IPS-18c (cell line): ENCODE measurements around the gene UBE2G1.
"Not testable (repeated sequence)": the region's sequence is repeated elsewhere in the genome, so short reads cannot be mapped to it uniquely, and the experiment has no call there.

ENCODE experiments used
- H3K4me3 ChIP-seq: 2 replicates; pipeline ENCODE4 v1.7.0; 2013; ENCODE audit warnings: low read depth, mild to moderate bottlenecking, low read length, moderate library complexity; ENCODE audit not compliant: insufficient read depth
- H3K9me3 ChIP-seq: one replicate; pipeline ENCODE4 v1.6.1; 2013; ENCODE audit warnings: mild to moderate bottlenecking, low read length, moderate library complexity; ENCODE audit not compliant: control insufficient read depth, insufficient read depth

The UBE2G1 gene

DNA sequence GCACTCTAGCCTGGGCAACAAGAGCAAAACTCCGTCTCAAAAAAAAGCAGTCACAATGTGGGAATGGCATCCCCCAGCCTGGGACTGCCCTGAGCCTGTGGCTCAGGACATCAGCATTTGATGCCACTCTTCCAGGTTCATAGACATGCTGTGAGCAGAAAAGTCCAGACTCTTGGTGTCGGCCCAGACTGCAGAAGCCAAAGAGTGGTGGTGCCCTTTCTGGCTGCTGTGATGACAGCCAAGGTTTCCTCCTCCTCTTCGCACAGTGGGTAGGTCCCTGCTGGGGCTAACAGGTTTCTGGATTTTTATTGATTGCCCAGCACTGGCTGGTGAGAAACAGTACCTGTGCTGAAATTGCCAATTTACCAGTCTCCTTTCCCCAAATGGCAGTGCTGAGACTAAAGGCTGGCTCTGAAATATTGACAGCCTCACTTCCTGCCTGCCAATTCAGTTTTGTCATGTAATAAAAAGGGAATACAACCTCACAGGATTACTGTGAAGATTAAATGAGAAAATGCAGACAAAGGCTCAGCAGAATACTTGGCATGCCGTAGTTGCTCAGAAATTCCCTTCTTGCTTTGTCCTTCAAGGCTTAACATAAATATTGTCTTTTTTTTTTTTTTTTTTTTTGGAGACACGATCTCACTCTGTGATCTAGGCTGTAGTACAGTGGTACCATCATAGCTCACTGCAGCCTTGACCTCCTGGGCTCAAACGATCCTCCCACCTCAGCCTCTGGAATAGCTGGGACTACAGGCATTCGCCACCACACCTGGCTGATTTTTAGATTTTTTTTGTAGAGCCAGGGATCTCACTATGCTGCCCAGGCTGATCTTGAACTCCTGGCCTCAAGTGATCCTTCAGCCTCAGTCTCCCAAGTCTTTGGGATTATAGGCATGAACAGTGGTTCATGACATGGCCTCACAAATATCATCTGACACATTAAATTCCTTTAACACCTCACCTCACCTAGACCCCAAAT lies 15.5 kb upstream of the UBE2G1 start:
- H3K4me3 ChIP-seq: no peak overlapping the region

GRCh38 chr17:4378626-4379025 lies 12.2 kb upstream of the UBE2G1 start:
- Histone ChIP-seq H3K4me3 (no peak overlapping the region), H3K9me3 (peaks cover 4% of the 10 kb centered on the region)

More for the DNA sequence above, 15.5 kb upstream of the UBE2G1 start:
- H3K9me3 ChIP-seq: peaks cover 4% of the 10 kb centered on the region

GRCh38 chr17:4377247-4377646 lies 10.8 kb upstream of the UBE2G1 start:
- H3K4me3 ChIP-seq, H3K9me3 ChIP-seq: not testable (repeated sequence)

DNA sequence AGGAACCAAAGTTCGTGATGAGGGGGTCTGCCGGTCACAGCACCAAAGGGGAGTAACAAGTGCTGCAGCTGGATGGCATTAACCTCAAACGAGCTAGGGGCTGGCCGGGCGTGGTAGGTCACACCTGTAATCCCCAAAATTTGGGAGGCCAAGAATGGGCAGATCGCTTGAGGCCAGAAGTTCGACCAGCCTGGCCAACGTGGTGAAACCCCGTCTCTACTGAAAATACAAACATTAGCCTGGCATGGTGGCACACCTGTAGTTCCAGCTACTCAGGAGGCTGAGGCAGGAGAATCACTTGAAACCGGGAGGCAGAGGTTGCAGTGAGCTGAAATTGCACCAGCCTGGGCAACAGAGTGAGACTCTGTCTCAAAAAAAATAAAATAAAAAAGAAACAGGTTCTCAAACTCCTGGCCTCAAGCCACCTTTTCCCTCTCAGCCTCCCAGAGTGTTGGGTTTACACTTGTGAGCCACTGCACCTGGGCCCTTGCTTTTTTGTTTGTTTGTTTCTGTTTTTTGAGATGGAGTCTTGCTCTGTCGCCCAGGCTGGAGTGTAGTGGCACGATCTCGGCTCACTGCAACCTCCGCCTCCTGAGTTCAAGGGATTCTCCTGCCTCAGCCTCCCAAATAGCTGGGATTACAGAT lies 9.4 kb upstream of the UBE2G1 start:
- not testable (repeated sequence) for H3K4me3 ChIP-seq, H3K9me3 ChIP-seq

DNA sequence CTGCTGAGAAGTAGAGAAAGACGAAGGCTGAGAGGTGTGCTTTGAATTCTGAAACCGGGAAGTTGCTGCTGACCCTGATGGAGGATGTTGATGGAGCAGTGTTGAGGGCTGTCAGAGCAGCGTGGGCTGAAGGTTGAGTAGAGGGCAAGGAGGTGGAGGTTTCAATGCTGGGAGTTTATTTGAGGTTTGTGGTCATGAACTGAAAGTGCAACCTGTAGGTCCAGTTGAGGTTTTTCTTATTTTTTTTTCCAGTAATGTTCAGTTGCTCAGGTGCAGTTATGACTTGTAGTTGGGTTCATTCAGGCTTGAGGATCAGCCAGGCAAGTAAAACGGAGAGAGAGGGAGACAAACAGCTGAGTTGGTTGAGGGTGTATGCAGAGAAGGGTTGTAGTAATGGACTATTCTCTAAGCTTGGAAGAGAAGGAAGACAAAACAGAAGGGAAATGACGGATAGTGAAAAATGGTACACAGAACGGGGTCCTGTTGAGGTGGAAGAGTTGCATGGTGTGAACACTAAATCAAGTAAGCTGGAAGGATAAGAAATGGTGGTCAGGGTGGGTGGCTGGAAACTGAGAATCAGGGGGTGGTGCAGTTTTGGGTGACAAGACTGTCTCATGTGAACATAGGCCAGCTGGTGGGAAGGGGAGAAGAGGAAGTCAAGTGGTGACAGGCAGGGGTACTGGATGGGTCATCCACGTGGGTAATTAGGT lies 8.7 kb upstream of the UBE2G1 start:
- Histone ChIP-seq H3K9me3 (no peaks in the 10 kb centered on the region), H3K4me3 (no peak overlapping the region)

GRCh38 chr17:4369557-4370230 lies 3.2 kb upstream of the UBE2G1 start:
- H3K9me3 ChIP-seq: no peaks in the 10 kb centered on the region

DNA sequence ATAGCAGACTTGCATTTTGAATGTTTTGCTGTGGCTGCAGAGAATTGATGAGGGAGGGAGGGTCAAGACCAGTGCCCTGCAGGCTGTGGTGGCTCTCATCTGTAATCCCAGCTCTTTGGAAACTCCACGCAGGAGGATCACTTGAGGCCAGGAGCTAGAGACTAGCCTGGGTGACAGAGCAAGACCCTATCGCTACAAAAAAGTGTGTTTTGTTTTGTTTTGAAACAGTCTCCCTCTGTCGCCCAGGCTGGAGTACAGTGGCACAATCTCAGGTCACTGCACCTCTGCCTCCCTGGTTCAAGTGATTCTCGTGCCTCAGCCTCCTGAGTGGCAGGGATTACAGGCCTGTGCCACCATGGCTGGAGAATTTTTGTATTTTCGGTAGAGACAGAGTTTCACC lies 1.9 kb upstream of the UBE2G1 start:
- Histone ChIP-seq H3K9me3 (no peaks in the 10 kb centered on the region), H3K4me3 (no peak overlapping the region)

More at GRCh38 chr17:4369557-4370230, 3.2 kb upstream of the UBE2G1 start:
- no peak overlapping the region for H3K4me3 ChIP-seq

- not testable (repeated sequence) for H3K4me3 ChIP-seq, H3K9me3 ChIP-seq
These were observed 702 bp upstream of the UBE2G1 start for GRCh38 chr17:4367177-4367576.

DNA sequence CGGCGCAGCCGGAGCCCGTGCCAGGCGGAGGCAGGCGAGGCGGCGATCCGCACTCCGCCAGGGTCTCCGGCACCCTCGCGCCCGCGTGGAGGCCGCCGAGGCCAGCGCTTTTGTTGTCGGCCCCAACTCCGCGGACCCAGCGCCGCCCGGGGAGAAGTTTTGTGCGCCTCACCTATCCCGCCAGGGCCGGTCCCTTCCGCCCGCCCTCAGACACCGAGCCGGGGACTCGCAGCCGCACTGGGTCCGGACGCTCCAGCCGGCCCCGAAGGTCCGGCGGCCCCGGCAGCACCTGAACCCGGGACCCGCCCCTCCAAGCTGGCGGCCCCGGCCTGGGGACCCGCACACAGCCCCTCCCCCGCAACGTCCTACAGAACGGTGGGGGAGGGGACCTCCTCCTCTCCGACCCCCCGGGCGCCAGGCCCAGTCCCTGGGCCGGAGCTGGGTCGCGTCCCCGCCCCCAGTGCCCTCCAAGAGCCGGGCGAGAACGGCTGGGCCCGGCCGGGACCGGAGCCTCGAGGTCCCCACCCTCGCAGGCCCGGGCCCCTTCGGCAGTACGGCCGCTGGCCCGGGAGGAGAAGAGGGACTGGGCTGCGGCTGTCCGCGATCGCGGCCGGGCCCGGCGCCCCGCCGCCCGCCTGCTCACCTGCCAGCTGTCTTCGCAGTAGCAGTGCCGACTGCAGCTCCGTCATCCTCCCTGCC lies 698 bp downstream of the UBE2G1 start:
- Histone ChIP-seq H3K9me3 (no peaks in the 10 kb centered on the region), H3K4me3 (peak overlapping the region; percentile 93)

DNA sequence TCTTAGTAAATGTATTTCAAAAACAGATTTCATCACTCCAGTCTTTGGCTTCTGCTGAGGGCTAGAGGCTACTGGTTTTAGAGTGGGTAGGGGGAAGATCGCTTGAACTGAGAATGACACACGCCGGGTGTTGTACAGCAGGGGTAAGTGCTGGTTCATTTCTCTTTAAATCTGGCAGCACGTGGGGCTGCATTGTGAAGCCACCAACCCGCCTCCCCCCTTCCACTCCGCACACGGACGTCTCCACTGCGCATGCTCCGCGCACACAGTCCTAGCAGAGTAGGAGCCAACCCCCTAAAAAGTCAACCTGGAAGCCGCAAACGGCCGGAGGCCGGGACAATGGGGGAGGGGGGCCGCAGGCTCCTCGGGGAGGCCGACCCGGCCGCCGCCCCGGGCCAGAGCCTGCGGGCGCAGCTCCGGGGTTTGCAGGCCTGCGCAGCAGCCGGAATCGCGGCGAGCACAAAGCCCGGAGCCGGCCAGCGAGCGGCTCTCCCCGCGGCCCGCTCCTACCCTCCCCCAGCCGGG lies 1.3 kb downstream of the UBE2G1 start:
- H3K9me3 ChIP-seq: no peaks in the 10 kb centered on the region

GRCh38 chr17:4364622-4365041 lies 1.8 kb downstream of the UBE2G1 start:
- peak overlapping the region; percentile 93 for H3K4me3 ChIP-seq

More for the DNA sequence above, 1.3 kb downstream of the UBE2G1 start:
- H3K4me3 ChIP-seq: peak overlapping the region; percentile 93

DNA sequence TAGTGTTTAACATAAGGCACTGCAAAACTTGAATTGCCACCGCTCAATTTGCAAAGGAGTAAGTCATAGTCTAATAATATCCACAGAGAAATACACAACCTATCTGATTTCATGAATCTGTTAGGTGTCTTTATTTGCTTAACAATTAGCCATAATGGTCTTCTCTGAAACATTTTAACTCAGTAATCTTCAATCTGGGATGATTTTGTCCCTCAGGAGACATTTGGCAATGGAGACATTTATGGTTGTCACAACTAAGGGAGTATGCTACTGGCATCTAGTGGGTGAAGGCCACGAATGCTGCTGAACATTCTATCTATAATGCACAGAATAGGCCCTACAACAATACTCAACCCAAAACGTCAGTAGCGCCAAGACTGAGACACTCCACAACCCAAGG lies 4.3 kb downstream of the UBE2G1 start:
- Histone ChIP-seq H3K9me3 (no peaks in the 10 kb centered on the region), H3K4me3 (no peak overlapping the region)

More at GRCh38 chr17:4364622-4365041, 1.8 kb downstream of the UBE2G1 start:
- no peaks in the 10 kb centered on the region for H3K9me3 ChIP-seq

DNA sequence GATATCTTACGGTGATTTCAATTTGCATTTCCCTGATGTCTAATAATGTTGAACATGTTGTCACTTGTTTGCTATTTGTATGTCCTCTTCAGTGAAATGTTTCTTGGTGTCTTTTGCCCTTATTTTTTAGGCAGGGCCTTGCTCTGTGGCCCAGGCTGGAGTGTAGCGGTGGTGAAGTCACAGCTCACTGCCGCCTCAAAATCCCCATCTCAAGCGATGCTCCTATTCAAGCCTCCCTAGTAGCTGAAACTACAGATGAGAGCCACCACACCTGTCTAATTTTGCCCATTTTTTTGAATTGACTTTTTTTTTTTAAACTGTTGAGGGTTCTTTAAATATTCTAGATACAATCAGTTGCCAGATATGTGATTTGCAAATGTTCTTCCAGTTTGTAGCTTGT lies 8.3 kb downstream of the UBE2G1 start:
- Histone ChIP-seq H3K9me3 (no peaks in the 10 kb centered on the region), H3K4me3 (no peak overlapping the region)

- no peak overlapping the region for H3K4me3 ChIP-seq
- no peaks in the 10 kb centered on the region for H3K9me3 ChIP-seq
These were observed 8.8 kb downstream of the UBE2G1 start for GRCh38 chr17:4357671-4358070.

- H3K9me3 ChIP-seq: no peaks in the 10 kb centered on the region
- H3K4me3 ChIP-seq: no peak overlapping the region
These were observed 9.3 kb downstream of the UBE2G1 start for GRCh38 chr17:4357030-4357628.

DNA sequence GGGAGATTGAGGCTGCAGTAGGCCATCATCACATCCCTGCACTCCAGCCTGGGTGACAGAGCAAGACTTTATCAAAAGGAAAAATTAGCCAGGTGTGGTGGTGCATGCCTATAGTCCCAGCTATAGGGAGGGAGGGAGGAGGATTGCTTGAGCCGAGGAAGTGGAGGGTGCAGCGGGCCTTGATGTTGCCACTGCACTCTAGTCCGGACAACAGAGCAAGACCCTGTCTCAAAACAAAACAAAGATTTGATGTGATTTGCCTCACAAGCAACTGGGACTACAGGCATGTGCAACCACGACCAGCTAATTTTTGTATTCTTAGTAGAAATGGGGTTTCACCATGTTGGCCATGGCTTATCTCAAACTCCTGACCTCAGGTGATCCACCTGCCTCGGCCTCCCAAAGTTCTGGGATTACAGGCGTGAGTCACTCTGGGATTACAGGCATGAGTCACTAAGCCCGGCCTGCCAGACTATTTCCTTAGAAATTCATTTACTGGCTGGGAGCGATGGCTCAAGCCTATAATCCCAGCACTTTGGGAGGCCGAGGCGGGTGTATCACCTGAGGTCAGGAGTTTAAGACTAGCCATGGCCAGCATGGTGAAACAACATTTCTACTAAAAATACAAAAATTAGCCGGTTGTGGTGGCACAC lies 11.5 kb downstream of the UBE2G1 start:
- H3K4me3 ChIP-seq: no peak overlapping the region
- H3K9me3 ChIP-seq: no peaks in the 10 kb centered on the region
